Endodermal cell (in vitro differentiated cells): ENCODE measurements around the gene COLGALT1. TPM values are rescaled to one million over a fixed set of nuclear protein-coding genes. Genes with fewer than 3 reads are reported as not detected.
"Not testable (repeated sequence)": the region's sequence is repeated elsewhere in the genome, so short reads cannot be mapped to it uniquely, and the experiment has no call there.

Source experiments
- DNase-seq: peaks from one replicate; pipeline ENCODE4 v3.0.0-alpha.2; 2017
- H3K27ac ChIP-seq: 2 replicates; pipeline ENCODE4 v1.5.1; 2013; ENCODE audit warnings: mild to moderate bottlenecking, low read depth, low read length, moderate library complexity
- H3K27me3 ChIP-seq: 2 replicates; pipeline ENCODE4 v1.6.1; 2013; ENCODE audit warnings: mild to moderate bottlenecking, low read length, moderate library complexity; ENCODE audit not compliant: insufficient read depth, control insufficient read depth, poor library complexity, severe bottlenecking
- H3K36me3 ChIP-seq: 2 replicates; pipeline ENCODE4 v1.7.0; 2013; ENCODE audit warnings: mild to moderate bottlenecking, low read length, moderate library complexity; ENCODE audit not compliant: control insufficient read depth, insufficient read depth
- H3K4me1 ChIP-seq: one replicate; pipeline ENCODE4 v1.7.0; 2013; ENCODE audit warnings: low read length; ENCODE audit not compliant: control insufficient read depth, insufficient read depth
- H3K4me3 ChIP-seq: 2 replicates; pipeline ENCODE4 v1.5.1; 2013; ENCODE audit warnings: mild to moderate bottlenecking, low read length, moderate library complexity
- H3K9ac ChIP-seq: 2 replicates; pipeline ENCODE4 v1.6.1; 2013; ENCODE audit warnings: mild to moderate bottlenecking, low read length, moderate library complexity; ENCODE audit not compliant: poor library complexity, severe bottlenecking; ENCODE audit errors: extremely low read depth
- H3K9me3 ChIP-seq: 2 replicates; pipeline ENCODE4 v1.6.1; 2013; ENCODE audit warnings: mild to moderate bottlenecking, low read length, moderate library complexity; ENCODE audit not compliant: control insufficient read depth
- H3K27ac Mint-ChIP-seq: 2 replicates; pipeline ENCODE4 v1.8.0; 2020; ENCODE audit warnings: mixed read lengths
- H3K27me3 Mint-ChIP-seq: 2 replicates; pipeline ENCODE4 v1.8.0; 2021; ENCODE audit warnings: mild to moderate bottlenecking, mixed read lengths; ENCODE audit not compliant: insufficient read depth
- H3K36me3 Mint-ChIP-seq: 2 replicates; pipeline ENCODE4 v1.8.0; 2020; ENCODE audit warnings: low read depth, mixed read lengths
- H3K4me1 Mint-ChIP-seq: 2 replicates; pipeline ENCODE4 v1.8.0; 2020; ENCODE audit warnings: mixed read lengths
- H3K4me3 Mint-ChIP-seq: 2 replicates; pipeline ENCODE4 v1.8.0; 2020; ENCODE audit warnings: mild to moderate bottlenecking, moderate library complexity, mixed read lengths
- H3K9me3 Mint-ChIP-seq: 2 replicates; pipeline ENCODE4 v1.8.0; 2020; ENCODE audit warnings: mild to moderate bottlenecking, mixed read lengths
- CTCF ChIP-seq: fragments of 200-600 bp; sonication (generic); conservative IDR thresholded peaks from 2 replicates; pipeline ENCODE4 v1.5.0; 2021; ENCODE audit warnings: antibody characterized with exemption, mild to moderate bottlenecking
- WGBS, 2 experiments: methylation state at CpG; one replicate each; pipeline versions ENCODE4 v1.1.5 to v1.1.7; 2013; ENCODE audit warnings: missing lambda C conversion rate in 2 of 2, mixed read lengths in 1 of 2; ENCODE audit not compliant: insufficient coverage in 1 of 2, insufficient read length in 1 of 2; 5-methylcytosine and 5-hydroxymethylcytosine counted together
- total RNA-seq, 2 donors: library from RNA; stranded (reverse); fragmentation: NEBNext Ultra II Directional in 1 of 2; extraction: Animal tissue kit (Norgen Biotek cat#: 25700) in 1 of 2; gene quantifications; 2 replicates in 1 of 2; 3 replicates in 1 of 2; pipeline ENCODE4 v1.2.1, GENCODE V29; 2021

The COLGALT1 gene
- total RNA-seq, 2 donors from 2014 or later = 61.2 to 68.3 TPM

GRCh38 chr19:17515408-17516149, 39.9 kb upstream of the COLGALT1 start:
- Histone ChIP-seq H3K4me3 (no peak overlapping the region), H3K27me3 (no peaks in the 10 kb centered on the region), H3K9ac (no peak overlapping the region), H3K36me3 (peaks cover 27% of the 10 kb centered on the region), H3K27ac (no peak overlapping the region), H3K4me1 (no peaks in the 10 kb centered on the region), H3K9me3 (peaks cover 24% of the 10 kb centered on the region)
- Mint-ChIP-seq H3K9me3 (peaks cover 15% of the 10 kb centered on the region), H3K4me1 (peaks cover 6% of the 10 kb centered on the region), H3K36me3 (peaks cover 38% of the 10 kb centered on the region), H3K27ac (no peak overlapping the region), H3K27me3 (no peaks in the 10 kb centered on the region), H3K4me3 (no peak overlapping the region)
- 93 to 98% methylated on average over 9 to 15 of the region's 15 CpGs for WGBS, 2 experiments
- no peak for DNase-seq
- no peak for TF ChIP-seq CTCF

GRCh38 chr19:17517898-17518297, 37.6 kb upstream of the COLGALT1 start:
- no peaks in the 10 kb centered on the region for H3K27me3 Mint-ChIP-seq
- peak overlapping the region; percentile 2 for H3K4me3 ChIP-seq
- TF ChIP-seq CTCF = no peak
- no peaks in the 10 kb centered on the region for H3K4me1 ChIP-seq
- no peaks in the 10 kb centered on the region for H3K4me1 Mint-ChIP-seq
- 100% methylated on average over 1 of the region's 1 CpG; no CpG with 5 or more reads in 1 of the 2 experiments for WGBS, 2 experiments
- H3K9me3 ChIP-seq = peaks cover 24% of the 10 kb centered on the region
- H3K9ac ChIP-seq = no peak overlapping the region
- H3K36me3 ChIP-seq = peaks cover 27% of the 10 kb centered on the region
- peaks cover 15% of the 10 kb centered on the region for H3K9me3 Mint-ChIP-seq
- peaks cover 44% of the 10 kb centered on the region for H3K36me3 Mint-ChIP-seq
- no peak overlapping the region for H3K4me3 Mint-ChIP-seq
- no peaks in the 10 kb centered on the region for H3K27me3 ChIP-seq
- H3K27ac ChIP-seq = no peak overlapping the region
- no peak overlapping the region for H3K27ac Mint-ChIP-seq
- DNase-seq = no peak

GRCh38 chr19:17518654-17519053, 36.8 kb upstream of the COLGALT1 start:
- H3K4me3 ChIP-seq, H3K27me3 Mint-ChIP-seq, H3K9ac ChIP-seq, H3K27ac ChIP-seq, H3K4me1 ChIP-seq, H3K4me1 Mint-ChIP-seq, DNase-seq, H3K27me3 ChIP-seq, H3K4me3 Mint-ChIP-seq, H3K27ac Mint-ChIP-seq: not testable (repeated sequence)
- Mint-ChIP-seq H3K9me3 (peaks cover 15% of the 10 kb centered on the region), H3K36me3 (peaks cover 44% of the 10 kb centered on the region)
- peaks cover 24% of the 10 kb centered on the region for H3K9me3 ChIP-seq
- WGBS, 2 experiments = 85 to 90% methylated on average over 2 to 8 of the region's 8 CpGs
- H3K36me3 ChIP-seq = peaks cover 27% of the 10 kb centered on the region
